ENCODE results near the gene ARID4A.
"Not testable (repeated sequence)": the region's sequence is repeated elsewhere in the genome, so short reads cannot be mapped to it uniquely, and the experiment has no call there.

ARID4A gene

DNA sequence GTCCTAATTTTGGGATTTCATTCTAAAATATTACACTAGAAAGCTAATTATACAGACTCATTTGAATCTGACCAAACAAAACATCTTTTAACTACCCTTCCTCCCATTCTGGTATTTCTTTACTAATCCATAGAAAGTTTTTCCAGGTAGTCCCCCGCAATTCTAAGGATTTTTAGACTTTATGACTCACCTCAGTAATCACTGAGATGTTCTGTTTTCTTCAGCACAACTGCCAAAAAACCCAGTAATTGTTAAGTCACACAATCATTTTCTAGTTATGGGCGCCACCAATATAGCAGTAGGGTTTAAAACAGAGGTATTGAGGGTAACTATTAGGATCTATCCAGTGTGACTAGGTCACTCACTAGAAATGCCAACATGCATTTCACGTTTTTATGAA is 1.6 kb upstream of the ARID4A start:
- no peak for DNase-seq

DNA sequence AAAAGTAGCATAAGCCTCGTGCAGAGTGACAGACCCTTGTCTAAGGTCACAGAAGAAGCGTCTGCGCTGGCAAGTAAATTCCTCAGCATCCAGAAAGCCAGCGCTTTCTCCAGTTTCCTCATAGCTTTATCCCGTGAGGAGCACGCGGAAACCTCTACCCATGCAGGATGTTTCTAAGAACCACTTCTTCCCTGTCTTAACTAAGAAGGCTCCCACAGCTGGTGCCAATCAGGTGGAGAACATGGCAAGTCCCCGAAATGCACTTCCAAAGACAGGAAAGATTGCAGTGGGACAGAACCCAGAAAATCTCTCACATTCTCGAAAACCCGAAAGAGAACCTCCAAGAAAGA is 968 bp upstream of the ARID4A start:
- DNase-seq, result no peak

DNA sequence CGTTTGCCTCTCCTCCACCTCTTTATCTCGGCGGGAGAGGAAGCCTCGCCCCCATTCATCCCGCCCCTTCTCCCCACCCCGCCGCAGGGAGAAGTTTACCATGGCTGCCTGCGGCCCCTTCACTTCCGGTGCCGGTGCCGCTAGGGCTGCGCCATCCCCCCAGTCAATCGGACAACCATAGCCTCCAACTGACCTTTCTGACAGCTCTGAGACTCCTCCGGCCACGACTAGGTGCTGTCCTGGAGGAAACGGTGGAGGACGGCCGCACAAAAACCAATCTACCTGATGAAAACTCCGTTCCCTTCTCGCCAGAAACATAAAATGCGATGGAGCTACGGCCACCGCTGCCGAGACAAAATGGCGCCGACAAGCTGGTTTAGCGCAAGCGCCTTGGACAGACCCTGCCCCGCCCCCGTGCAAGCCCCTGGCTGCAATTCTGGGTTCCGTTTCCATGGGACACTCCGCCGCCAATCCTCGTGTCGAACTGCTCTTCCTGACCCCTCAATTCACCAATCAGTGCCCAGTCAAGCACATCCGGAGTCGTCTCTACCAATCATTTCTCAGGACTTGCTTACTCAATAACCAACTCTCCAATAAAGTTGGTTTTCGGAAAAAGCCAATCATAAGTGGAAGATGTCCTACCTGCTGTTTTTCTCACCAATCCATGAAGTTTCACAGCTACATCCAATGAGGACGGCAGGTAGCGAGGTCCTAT is 436 bp upstream of the ARID4A start:
- peak; percentile 100 for DNase-seq

DNA sequence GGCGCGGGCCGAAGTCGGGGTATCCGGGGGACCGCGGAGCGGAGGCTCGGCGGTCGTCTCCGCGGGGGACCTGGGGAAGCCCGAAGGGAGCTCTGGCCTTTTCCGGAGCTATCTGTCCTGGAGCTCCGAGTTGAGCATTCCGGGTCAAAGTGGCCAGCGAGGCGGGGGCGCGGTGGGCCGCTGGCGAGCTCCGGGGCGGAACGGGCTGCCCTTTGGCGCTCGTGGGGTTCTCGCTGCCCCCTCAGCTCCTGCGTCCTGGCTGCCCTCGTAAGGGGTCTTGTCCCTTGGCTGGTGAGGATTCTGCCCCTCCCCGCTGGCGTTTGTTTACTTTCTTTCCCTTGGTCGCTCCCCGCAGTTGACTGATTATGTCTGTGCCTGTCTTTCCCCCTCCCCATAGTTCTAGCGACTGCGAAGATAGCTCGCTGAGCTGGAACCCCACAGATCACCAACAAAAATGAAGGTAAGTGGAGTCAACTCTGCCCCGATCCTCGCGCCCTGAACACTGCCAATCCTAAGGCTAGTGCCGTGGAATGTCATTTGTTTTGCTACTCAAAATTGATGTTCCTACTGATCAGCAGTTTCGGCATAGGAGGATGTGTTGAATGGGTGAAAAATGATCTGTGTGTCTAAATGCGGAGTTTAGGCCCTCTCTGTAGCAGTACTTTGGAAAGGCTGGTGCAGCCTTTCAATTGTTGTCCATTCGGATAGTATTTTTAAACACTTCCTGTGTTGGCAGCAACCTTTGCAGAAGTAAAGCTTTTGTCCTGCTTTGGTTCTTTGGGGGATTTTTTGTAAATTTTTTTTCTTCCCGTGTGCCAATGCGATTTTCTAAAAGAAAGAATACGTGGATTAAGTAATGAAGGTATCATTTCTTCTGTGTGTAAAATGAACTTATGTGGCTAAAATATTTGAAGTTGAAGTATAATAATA is 1.3 kb downstream of the ARID4A start:
- DNase-seq, result peak; percentile 29

DNA sequence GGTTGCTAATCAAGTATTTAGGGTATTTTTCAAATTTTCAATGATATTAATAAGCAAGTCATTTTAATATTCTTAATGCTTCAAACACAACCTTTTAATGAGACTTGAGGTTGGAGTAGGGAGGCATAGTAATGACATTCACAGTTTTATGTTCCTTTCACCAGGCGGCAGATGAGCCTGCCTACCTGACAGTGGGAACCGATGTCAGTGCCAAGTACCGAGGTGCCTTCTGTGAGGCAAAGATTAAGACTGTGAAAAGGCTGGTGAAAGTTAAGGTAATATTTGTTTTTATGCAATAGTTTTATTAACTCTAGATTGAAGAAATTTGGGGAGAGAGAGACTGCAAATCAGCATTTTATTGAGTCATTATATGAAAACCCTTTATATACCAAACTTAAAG is 3.1 kb downstream of the ARID4A start:
- DNase-seq, result no peak

DNA sequence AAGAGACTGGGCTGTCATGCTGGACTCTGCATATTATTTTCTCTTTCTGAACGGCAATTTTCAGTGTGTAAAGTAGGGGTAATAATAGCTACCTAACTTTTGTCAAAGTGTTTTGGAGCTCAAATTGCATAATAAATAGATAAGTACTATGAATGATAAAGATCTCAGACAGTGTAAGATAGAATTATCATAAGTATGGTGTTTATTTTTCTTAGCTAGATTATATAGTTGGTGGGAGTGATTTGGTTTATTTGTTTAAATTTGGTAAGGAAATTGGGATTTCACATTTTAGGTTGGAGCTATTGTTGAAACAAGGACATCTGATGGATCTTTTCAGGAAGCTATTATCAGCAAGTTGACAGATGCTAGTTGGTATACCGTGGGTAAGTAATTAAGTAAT is 7.4 kb downstream of the ARID4A start:
- no peak for DNase-seq

DNA sequence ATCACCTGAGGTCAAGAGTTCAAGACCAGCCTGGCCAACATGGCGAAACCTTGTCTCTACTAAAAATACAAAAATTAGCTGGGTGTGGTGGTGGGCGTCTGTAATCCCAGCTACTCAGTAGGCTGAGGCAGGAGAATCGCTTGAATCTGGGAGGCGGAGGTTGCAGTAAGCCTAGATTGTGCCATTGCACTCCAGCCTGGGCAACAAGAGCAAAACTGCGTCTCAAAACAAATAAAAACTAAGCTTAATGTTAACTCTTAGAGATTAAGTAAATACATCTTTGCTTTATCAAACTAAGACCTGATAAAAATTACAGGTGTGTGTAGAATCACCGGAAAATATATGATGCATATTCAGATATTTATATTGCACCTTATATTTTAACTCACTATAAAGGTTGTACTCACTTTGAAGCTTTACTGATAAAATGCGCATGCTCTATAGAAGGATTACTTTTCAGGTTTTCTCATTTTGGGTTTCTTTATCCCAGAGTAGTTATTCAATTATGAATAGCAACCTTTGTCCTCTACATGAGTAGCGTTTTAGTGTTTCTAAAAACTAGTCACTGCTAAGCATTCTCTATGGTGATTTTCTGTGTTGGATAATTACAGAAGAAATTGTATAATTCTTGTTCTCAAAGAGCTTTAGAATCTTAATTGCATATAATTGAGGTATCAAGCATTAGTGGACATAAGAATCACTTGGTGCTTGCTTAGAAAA is 9.4 kb downstream of the ARID4A start:
- no peak for DNase-seq

DNA sequence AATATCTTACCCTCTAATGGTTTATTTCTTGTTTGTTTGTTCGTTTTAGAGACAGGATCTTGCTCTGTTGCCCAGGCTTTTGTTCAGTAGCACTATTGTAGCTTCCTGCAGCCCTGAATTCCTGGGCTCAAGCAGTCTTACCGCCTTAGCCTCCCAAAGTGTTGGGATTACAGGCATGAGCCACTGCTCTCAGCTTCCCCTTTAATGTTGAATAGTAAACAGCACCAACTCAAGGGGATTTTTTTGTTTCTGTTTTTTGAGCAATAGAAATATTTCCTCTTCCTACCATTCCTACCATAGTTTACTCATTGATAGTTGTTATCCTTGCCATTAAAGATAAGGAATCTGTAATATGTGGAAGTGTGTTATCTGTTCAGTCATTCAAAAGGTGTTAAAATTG is 10.7 kb downstream of the ARID4A start:
- no peak for DNase-seq

DNA sequence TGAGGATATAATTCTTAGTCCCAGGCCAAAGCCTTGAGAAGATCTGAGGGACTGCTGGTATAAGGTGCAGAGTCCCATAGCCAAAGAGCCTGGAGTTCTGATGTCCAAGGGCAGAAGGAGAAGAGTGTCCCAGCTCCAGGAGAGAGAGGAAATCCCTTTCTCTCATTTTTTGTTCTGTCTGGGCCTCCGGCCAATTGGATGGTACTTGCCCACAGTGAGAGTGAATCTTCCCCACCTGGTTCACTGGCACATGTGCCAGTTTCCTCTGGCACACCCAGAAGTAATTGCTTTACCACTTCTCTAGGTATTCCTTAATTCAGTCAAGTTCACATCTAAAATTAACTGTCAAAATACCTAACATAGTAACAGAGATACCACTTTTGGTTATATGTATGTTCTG is 15.3 kb downstream of the ARID4A start:
- DNase-seq, result no peak

DNA sequence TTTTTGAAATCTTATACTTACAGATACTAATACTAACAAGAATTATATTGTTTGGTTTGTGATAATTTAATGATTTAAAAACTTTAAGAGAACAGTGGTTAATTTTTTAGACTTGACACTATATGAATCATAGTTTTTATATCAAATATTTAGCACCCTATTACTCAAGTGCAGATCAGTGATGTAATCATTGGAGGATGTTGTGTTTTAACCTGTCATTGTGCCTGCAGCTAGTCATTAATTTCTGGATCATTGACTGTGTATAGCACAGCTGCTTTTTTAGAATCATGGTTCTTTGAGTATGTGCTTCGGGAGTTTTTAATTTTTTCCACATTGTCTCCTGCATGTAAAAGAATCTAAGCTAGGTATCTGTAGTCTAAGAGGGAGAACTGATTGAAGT is 17.3 kb downstream of the ARID4A start:
- peak; percentile 21 for DNase-seq

DNA sequence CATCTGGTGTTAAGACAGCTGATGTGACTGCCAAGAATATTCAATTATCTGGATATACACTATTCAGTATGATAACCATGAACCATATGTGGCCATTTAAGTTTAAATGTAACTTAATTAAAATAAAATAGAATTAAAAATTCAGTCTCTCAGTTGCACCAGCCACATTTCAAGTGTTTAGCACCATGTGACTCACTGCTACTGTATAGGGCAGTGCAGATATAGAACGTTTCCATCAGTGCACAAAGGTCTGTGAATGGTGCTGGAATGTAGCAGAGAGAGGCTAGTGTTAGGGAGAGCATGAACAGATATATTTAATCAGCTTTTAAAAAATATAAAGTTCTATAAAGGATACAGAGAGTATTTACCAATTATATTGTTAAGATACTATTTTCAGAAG is 28.7 kb downstream of the ARID4A start:
- DNase-seq, result no peak

DNA sequence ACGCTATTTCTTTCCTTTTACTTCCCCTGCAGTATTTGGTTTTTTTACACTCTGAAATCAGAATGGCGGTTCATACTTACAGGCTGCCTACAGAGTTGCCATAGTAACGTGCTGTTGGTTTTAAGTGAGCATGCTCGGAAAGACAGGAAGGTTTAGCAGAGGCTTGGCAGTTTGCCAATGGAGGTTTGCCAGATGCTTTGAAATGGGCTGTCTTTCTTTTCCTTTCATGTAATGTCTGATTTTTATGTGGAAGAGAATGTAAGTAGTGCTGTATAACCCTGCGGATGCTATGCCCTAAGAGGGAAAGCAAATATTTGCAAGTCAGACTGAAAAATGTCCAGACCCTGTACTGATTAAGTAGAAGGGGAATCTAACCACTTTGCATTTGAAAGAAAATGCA is 32.8 kb downstream of the ARID4A start:
- peak; percentile 91 for DNase-seq

DNA sequence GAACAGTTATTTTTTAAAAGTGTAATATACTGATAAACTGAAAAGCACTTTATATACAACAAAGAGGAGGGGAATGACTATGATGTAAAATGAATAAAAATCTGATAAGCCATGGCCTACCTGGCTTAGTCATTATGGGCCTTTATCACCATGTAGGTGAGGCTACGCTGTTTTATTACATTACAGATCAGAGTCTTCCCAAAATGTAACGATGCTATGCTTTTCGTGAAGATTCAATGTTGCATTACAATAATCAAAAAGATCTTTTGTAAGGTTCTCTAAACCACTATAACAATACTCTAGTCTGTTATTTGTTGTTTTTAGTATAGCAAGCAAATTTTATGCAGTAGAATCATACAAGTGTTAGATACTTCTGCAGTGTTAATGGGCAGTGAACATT is 34.2 kb downstream of the ARID4A start:
- DNase-seq, result no peak

DNA sequence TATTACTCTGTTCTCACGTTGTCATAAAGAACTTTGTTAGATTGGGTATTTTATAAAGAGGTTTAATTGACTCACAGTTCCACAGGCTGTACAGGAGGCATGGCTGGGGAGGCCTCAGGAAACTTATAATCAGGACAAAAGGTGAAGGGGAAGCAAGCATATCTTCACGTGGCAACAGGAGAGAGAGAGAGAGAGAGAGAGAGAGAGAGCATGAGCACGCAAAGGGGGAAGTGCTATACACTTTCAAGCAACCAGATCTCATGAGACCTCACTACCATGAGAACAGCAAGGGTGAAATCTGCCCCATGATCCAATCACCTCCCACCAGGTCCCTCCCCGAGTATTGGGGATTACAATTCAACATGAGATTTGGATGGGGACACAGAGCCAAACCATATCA is 41.3 kb downstream of the ARID4A start:
- DNase-seq, result not testable (repeated sequence)

DNA sequence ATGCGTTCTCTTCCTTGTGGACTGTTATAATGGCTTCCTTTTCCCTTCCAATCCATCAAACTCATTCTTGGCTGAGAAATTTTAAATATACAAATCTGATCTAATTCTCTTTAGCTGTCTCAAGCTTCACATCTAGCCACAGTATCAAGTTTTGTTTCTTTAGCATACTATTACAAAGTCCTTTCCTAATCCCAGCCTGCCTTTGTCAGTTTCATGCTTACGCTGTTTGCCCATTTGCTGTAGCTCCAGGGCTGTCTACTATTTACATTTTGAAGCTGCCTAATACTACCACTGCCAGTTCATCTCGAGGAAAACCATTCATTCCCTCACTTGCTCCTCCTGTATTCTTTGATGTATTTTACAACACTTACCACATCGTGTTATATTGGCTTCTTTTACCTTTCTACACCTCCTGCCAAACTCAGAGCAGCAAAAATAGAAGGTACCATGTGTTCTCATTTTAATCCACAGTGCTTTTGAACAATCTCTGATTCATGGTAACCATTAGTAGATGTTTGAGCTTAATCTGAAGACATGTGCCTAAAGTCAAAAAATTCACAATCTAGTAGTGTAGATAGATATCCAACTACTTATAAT is 42.9 kb downstream of the ARID4A start:
- DNase-seq, result no peak

DNA sequence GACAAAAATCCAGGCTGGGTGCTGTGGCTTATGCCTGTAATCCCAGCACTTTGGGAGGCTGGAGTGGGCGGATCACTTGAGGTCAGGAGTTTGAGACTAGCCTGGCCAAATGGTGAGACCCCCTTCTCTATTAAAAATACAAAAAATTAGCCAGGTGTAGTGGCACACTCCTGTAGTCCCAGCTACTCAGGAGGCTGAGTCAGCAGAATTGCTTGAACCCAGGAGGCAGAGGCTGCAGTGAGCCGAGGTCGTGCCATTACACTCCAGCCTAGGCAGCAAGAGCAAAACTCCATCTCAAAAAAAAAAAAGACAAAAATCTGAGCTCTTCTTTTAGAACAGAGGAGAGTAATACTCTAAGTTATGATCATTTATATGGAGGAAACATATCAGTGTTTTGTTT is 45.2 kb downstream of the ARID4A start:
- not testable (repeated sequence) for DNase-seq

DNA sequence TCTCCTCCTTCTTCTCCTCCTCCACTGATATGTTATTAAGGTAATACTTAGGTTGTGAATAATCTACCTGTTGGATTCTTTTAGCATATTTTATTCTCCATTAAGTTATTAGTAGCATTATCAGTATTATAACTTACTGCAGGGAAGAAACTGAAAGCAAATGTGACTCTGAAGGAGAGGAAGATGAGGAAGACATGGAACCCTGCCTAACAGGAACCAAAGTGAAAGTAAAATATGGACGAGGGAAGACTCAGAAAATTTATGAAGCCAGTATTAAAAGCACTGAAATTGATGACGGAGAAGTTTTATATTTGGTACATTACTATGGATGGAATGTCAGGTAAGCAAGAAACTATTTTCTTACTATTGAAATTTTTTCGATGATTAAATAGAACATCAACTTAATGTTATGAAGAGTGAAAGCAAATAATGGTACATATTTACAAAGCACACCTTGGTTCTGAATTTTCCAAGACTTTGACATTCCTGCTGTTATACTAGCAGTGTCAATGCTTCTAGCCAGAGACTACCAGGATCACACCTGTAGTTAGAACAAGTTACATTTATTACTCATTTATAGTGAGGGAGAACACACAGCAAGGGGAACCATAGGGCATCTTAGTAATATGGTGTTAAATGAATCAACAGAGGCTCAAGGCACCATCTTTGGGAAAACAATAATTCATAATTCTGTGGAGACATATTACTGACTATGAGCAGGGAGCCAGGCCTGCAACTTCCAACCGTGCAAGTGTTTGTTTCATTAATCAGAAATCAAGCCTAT is 55.4 kb downstream of the ARID4A start:
- peak; percentile 5 for DNase-seq

DNA sequence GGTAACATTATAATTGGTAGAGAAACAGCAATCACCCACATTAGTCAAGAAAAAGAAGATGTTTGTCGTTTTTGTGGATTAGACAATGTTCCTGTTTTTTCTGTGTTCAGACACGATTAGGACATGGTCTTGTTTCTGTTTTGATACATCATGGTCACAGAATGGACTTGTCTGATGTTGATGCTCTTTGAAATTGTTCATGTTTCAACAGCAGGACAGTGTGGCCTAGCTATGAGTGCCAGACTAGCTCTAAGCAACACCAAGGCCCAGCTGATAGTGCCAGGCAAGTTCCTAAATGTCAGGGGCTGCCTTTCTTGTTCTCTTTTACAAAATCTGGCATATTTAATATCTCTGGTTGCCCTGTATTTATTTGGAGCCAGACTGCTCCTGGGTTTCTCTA is 56.5 kb downstream of the ARID4A start:
- no peak for DNase-seq

DNA sequence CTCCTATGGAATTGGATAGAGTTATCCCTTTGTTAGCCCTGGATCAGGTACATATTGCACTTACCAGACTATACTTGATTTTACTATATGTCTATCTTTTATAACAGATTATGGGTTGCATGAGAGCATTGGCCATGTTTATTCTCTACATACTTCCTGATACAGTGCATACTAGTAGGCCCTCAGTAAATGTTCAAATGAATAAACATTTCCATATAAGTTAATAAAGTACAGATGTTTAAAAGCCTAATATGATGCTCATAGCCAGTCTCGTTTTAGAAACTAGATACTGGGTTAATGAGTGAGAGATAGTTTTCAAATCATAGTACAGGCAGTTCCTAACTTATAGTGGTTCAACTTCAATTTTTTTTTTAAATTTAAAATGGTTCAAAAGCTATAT is 57.9 kb downstream of the ARID4A start:
- DNase-seq, result no peak

DNA sequence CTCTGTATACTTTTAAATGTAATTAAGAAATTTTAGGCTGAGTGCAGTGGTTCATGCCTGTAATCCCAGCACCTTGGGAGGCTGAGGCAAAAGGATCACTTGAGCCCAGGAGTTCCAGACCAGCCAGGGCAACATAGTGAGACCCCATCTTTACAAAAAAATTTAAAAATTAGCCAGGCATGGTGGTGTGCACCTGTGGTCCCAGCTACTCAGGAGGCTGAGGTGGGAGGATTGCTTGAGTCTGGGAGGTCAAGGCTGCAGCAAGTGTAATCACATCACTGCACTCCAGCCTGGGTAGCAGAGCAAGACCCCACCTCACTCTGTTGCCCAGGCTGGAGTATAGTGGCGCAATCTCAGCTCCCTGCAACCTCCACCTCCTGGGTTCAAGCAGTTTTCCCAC is 63.9 kb downstream of the ARID4A start:
- not testable (repeated sequence) for DNase-seq

DNA sequence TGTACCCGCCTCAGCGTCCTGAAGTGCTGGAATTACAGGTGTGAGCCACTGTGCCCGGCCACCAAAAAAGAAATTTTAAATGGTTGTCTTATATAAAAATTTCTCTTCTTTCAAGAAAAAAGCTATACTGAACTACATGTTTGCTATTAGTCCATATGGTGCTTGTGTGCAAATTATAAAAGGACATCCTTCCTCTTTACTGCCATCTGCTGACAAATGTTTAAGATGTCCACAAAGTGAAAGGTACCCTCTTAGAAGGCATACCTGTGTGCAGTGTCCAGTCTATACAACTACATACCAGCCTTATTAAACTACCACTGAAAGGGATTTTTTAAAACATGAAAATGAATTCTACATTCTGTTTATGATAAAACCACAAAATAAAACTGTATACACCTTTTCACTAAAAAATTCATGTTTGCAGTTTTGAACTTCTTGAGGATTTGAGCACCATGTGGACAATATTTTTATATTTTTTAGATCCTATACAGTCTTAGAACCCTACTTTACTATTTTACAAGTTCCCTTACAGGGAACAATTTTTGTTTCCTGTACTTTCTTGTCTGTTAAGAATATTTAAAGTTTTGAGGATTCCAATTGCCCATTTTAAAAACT is 64.5 kb downstream of the ARID4A start:
- DNase-seq, result peak; percentile 17

DNA sequence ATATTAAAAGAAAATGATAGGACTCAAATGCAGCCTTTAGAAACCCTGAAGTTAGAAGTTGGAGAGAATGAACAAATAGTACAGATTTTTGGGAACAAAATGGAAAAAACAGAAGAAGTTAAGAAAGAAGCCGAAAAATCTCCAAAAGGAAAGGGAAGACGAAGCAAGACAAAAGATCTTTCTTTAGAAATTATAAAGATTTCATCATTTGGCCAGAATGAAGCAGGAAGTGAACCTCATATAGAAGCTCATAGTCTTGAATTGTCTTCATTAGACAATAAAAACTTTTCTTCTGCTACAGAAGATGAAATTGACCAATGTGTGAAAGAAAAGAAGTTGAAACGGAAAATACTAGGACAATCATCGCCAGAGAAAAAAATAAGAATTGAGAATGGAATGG is 66.0 kb downstream of the ARID4A start:
- no peak for DNase-seq
